Measurements from ENCODE around the gene LEF1. TPM values are rescaled to one million over a fixed set of nuclear protein-coding genes. Genes with fewer than 3 reads are reported as not detected.
A peak's percentile ranks its signal among the peaks of the same experiment; 100 is the strongest.

The LEF1 gene
- total RNA-seq, 2 experiments from 2014 or later, result 350 to 367 TPM

- peak overlapping the region; percentile 57 for H3K4me3 Mint-ChIP-seq
- CTCF ChIA-PET, result interaction anchor here (0.5 to 3.0 kb wide), 6 partner anchors 8 to 1665 kb away, joined by 3 to 12 read pairs (median 4); no protein-coding TSS in a partner anchor
- no peaks in the 10 kb centered on the region for H3K9me3 Mint-ChIP-seq
- H3K27ac Mint-ChIP-seq, result peak overlapping the region; percentile 99
- peaks cover 96% of the 10 kb centered on the region for H3K4me1 Mint-ChIP-seq (ENCODE audit: low read depth)
- peak; percentile 51 for DNase-seq
- intact Hi-C loops (cut with micrococcal nuclease), result loop anchor here (10.0 kb wide), 1 partner anchor 1291 kb away; the partner anchor contains the start of gene SEC24B
- H3K27me3 Mint-ChIP-seq (ENCODE audit: low read depth), result no peaks in the 10 kb centered on the region
- H3K36me3 Mint-ChIP-seq (ENCODE audit: low read depth), result peaks cover 80% of the 10 kb centered on the region
Measured at GRCh38 chr4:108143515-108143914, 25.2 kb downstream of the LEF1 start.

DNA sequence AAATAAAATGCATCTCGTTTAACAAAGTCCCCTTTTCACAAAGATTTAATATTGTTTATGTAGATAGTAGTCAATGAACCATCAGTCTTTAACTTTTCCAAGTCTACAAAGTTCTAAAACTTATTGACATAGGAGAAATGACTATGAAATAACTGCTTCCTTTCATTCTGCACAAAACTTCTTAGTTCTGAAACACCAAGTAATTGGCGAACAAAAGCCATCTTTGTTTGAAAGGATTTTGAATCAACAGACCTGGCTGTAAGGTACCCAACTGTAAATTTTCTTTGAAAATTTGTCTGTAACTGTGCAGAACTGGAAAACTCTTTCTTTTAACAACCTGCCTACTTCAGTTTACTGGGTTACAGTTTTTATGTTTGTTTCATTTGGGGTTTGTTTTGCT is 25.9 kb downstream of the LEF1 start:
- Mint-ChIP-seq H3K27me3 (ENCODE audit: low read depth) (no peaks in the 10 kb centered on the region), H3K27ac (peak overlapping the region; percentile 99), H3K4me1 (ENCODE audit: low read depth) (peaks cover 96% of the 10 kb centered on the region), H3K4me3 (peak overlapping the region; percentile 57), H3K36me3 (ENCODE audit: low read depth) (peaks cover 79% of the 10 kb centered on the region), H3K9me3 (no peaks in the 10 kb centered on the region)
- CTCF ChIA-PET, result interaction anchor here (1.3 to 5.9 kb wide), 5 partner anchors 9 to 40 kb away, joined by 3 to 28 read pairs (median 5); no protein-coding TSS in a partner anchor
- intact Hi-C loops (cut with micrococcal nuclease), result loop anchor here (10.0 kb wide), 1 partner anchor 1292 kb away; the partner anchor contains the start of gene SEC24B
- DNase-seq, result no peak

GRCh38 chr4:108141213-108141950 is 27.4 kb downstream of the LEF1 start:
- Mint-ChIP-seq H3K4me1 (ENCODE audit: low read depth) (peaks cover 89% of the 10 kb centered on the region), H3K27me3 (ENCODE audit: low read depth) (no peaks in the 10 kb centered on the region), H3K27ac (peak overlapping the region; percentile 99), H3K9me3 (no peaks in the 10 kb centered on the region), H3K36me3 (ENCODE audit: low read depth) (peaks cover 69% of the 10 kb centered on the region), H3K4me3 (peak overlapping the region; percentile 77)
- intact Hi-C loops (cut with micrococcal nuclease), result loop anchor here (1.0 to 10.0 kb wide), 5 partner anchors 15 to 1293 kb away; partner anchors contain the start of genes RPL34 and SEC24B
- CTCF ChIA-PET, result interaction anchor here (0.9 to 5.9 kb wide), 5 partner anchors 9 to 111 kb away, joined by 3 to 28 read pairs (median 5); no protein-coding TSS in a partner anchor
- peak; percentile 72 for DNase-seq

DNA sequence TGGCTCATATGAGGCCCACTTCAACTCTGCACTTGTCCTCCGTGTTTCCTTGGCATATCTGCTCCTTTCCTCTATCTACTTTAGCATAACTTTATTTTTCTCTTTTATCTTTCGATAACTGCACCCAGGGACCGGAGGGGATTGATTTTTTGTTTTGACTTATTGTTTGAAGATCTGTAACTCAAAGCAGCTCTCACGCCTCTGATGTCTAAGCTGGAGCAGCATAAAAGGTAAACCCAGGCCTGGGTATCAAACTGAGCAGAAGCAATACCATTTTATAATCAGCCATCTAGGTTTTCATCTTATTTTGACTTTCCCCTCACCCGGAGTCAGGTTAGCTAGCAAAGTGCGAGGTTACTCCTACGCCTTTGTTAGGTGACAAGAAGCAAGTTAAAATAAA is 28.4 kb downstream of the LEF1 start:
- Mint-ChIP-seq H3K9me3 (no peaks in the 10 kb centered on the region), H3K27me3 (ENCODE audit: low read depth) (no peaks in the 10 kb centered on the region), H3K4me3 (peak overlapping the region; percentile 77), H3K27ac (peak overlapping the region; percentile 99), H3K36me3 (ENCODE audit: low read depth) (peaks cover 65% of the 10 kb centered on the region), H3K4me1 (ENCODE audit: low read depth) (peaks cover 89% of the 10 kb centered on the region)
- intact Hi-C loops (cut with micrococcal nuclease), result loop anchor here (1.0 to 10.0 kb wide), 4 partner anchors 16 to 1294 kb away; partner anchors contain the start of gene SEC24B
- DNase-seq, result no peak
- CTCF ChIA-PET, result interaction anchor here (0.5 to 5.9 kb wide), 9 partner anchors 9 to 432 kb away, joined by 3 to 28 read pairs (median 4); no protein-coding TSS in a partner anchor

DNA sequence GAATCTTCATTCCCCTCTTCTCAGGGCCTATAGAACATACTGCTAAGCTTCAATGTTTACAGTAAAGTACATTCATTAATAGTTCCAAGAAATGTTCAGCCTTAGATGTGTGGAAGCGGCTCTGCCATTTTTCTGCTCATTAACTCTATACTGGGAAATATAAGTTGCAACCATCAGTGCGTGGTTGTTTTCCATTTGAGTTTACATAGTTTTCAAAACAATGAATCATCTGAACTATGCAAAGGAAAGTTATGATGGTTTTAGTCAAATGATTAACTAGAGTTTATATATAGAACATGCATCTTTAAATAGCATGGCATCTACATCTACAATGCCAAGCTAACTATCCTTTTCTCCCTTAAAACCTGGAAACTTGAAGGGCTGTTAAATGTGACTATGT is 29.6 kb downstream of the LEF1 start:
- H3K4me3 Mint-ChIP-seq, result peak overlapping the region; percentile 72
- no peak for DNase-seq
- H3K9me3 Mint-ChIP-seq, result no peaks in the 10 kb centered on the region
- peaks cover 69% of the 10 kb centered on the region for H3K36me3 Mint-ChIP-seq (ENCODE audit: low read depth)
- H3K27ac Mint-ChIP-seq, result peak overlapping the region; percentile 99
- no peaks in the 10 kb centered on the region for H3K27me3 Mint-ChIP-seq (ENCODE audit: low read depth)
- H3K4me1 Mint-ChIP-seq (ENCODE audit: low read depth), result peaks cover 89% of the 10 kb centered on the region
- CTCF ChIA-PET, result interaction anchor here (0.6 to 5.9 kb wide), 12 partner anchors 18 to 423 kb away, joined by 3 to 28 read pairs (median 4); partner anchors contain the start of gene LEF1
- intact Hi-C loops (cut with micrococcal nuclease), result loop anchor here (1.0 kb wide), 3 partner anchors 9 to 39 kb away; no protein-coding TSS in a partner anchor

GRCh38 chr4:108135549-108136209 is 33.1 kb downstream of the LEF1 start:
- intact Hi-C loops (cut with micrococcal nuclease), result loop anchor here (1.0 kb wide), 1 partner anchor 8 kb away; no protein-coding TSS in a partner anchor
- CTCF ChIA-PET, result interaction anchor here (1.4 kb wide), 1 partner anchor 10 kb away, joined by 6 read pairs; no protein-coding TSS in a partner anchor
- Mint-ChIP-seq H3K27me3 (ENCODE audit: low read depth) (no peaks in the 10 kb centered on the region), H3K4me1 (ENCODE audit: low read depth) (peaks cover 88% of the 10 kb centered on the region), H3K36me3 (ENCODE audit: low read depth) (peaks cover 68% of the 10 kb centered on the region), H3K9me3 (no peaks in the 10 kb centered on the region), H3K4me3 (peak overlapping the region; percentile 65), H3K27ac (peak overlapping the region; percentile 92)
- no peak for DNase-seq

DNA sequence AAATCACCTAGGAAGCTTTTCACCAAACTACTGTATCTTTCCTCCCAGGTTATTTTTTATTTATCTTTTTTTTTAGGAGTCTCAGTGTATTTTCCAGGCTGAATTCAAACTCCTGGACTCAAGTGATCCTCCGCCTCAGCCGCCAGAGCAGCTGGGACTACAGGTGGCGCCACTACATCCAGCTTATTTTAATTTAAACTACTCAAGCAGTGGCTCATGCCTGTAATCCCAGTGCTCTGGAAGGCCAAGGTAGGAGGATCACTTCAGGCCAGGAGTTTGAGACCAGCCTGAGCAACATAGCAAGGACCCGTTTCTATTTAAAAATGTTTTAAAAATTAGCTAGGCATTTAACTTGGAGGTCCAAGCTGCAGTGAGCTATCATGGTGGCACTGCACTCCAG is 37.8 kb downstream of the LEF1 start:
- H3K27ac Mint-ChIP-seq, result peak overlapping the region; percentile 92
- peaks cover 76% of the 10 kb centered on the region for H3K36me3 Mint-ChIP-seq (ENCODE audit: low read depth)
- DNase-seq, result no peak
- peaks cover 92% of the 10 kb centered on the region for H3K4me1 Mint-ChIP-seq (ENCODE audit: low read depth)
- no peak overlapping the region for H3K4me3 Mint-ChIP-seq
- intact Hi-C loops (cut with micrococcal nuclease), result no loop called here
- no peaks in the 10 kb centered on the region for H3K9me3 Mint-ChIP-seq
- CTCF ChIA-PET, result interaction anchor here (0.6 to 4.1 kb wide), 12 partner anchors 8 to 442 kb away, joined by 3 to 17 read pairs (median 4); no protein-coding TSS in a partner anchor
- H3K27me3 Mint-ChIP-seq (ENCODE audit: low read depth), result no peaks in the 10 kb centered on the region

- no peak for DNase-seq
- peak overlapping the region; percentile 92 for H3K27ac Mint-ChIP-seq
- peaks cover 76% of the 10 kb centered on the region for H3K36me3 Mint-ChIP-seq (ENCODE audit: low read depth)
- peaks cover 3% of the 10 kb centered on the region for H3K9me3 Mint-ChIP-seq
- intact Hi-C loops (cut with micrococcal nuclease), result loop anchor here (1.0 to 5.0 kb wide), 2 partner anchors 8 to 47 kb away; no protein-coding TSS in a partner anchor
- no peak overlapping the region for H3K4me3 Mint-ChIP-seq
- CTCF ChIA-PET, result interaction anchor here (2.0 to 4.1 kb wide), 2 partner anchors 8 to 13 kb away, joined by 5 to 17 read pairs; no protein-coding TSS in a partner anchor
- H3K27me3 Mint-ChIP-seq (ENCODE audit: low read depth), result no peaks in the 10 kb centered on the region
- peaks cover 90% of the 10 kb centered on the region for H3K4me1 Mint-ChIP-seq (ENCODE audit: low read depth)
Measured at GRCh38 chr4:108129196-108129595, 39.5 kb downstream of the LEF1 start.

DNA sequence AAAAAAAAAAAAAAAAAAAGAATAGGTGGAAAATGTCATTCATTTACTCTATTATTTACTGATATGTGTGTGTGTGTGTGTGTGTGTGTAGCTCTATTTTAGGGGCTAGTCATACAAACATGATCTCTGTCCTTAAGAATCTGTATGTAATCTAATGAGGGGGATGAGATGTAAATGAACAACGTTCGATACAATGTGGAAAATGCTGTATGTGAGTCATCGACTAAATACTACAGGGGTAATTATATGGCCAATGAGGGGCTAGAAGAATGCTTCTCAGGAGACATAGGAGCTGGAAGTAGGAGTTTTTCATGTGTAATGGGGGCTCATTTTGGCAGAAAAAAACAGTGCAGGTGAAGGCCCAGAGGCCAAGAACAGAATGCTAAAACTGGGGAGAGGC is 41.9 kb downstream of the LEF1 start:
- intact Hi-C loops (cut with micrococcal nuclease), result loop anchor here (1.0 to 5.0 kb wide), 2 partner anchors 8 to 45 kb away; no protein-coding TSS in a partner anchor
- H3K9me3 Mint-ChIP-seq, result peaks cover 3% of the 10 kb centered on the region
- peak overlapping the region; percentile 92 for H3K27ac Mint-ChIP-seq
- CTCF ChIA-PET, result interaction anchor here (0.9 kb wide), 1 partner anchor 81 kb away, joined by 3 read pairs; no protein-coding TSS in a partner anchor
- no peaks in the 10 kb centered on the region for H3K27me3 Mint-ChIP-seq (ENCODE audit: low read depth)
- peaks cover 82% of the 10 kb centered on the region for H3K4me1 Mint-ChIP-seq (ENCODE audit: low read depth)
- DNase-seq, result no peak
- H3K4me3 Mint-ChIP-seq, result peak overlapping the region; percentile 10
- peaks cover 68% of the 10 kb centered on the region for H3K36me3 Mint-ChIP-seq (ENCODE audit: low read depth)

GRCh38 chr4:108120789-108121188 is 47.9 kb downstream of the LEF1 start:
- H3K9me3 Mint-ChIP-seq, result peaks cover 3% of the 10 kb centered on the region
- DNase-seq, result no peak
- CTCF ChIA-PET, result interaction anchor here (0.6 to 3.1 kb wide), 4 partner anchors 10 to 471 kb away, joined by 4 to 10 read pairs (median 4); no protein-coding TSS in a partner anchor
- intact Hi-C loops (cut with micrococcal nuclease), result loop anchor here (1.0 kb wide), 1 partner anchor 9 kb away; no protein-coding TSS in a partner anchor
- H3K4me3 Mint-ChIP-seq, result peak overlapping the region; percentile 25
- peak overlapping the region; percentile 77 for H3K27ac Mint-ChIP-seq
- peaks cover 52% of the 10 kb centered on the region for H3K36me3 Mint-ChIP-seq (ENCODE audit: low read depth)
- H3K27me3 Mint-ChIP-seq (ENCODE audit: low read depth), result no peaks in the 10 kb centered on the region
- peaks cover 87% of the 10 kb centered on the region for H3K4me1 Mint-ChIP-seq (ENCODE audit: low read depth)

DNA sequence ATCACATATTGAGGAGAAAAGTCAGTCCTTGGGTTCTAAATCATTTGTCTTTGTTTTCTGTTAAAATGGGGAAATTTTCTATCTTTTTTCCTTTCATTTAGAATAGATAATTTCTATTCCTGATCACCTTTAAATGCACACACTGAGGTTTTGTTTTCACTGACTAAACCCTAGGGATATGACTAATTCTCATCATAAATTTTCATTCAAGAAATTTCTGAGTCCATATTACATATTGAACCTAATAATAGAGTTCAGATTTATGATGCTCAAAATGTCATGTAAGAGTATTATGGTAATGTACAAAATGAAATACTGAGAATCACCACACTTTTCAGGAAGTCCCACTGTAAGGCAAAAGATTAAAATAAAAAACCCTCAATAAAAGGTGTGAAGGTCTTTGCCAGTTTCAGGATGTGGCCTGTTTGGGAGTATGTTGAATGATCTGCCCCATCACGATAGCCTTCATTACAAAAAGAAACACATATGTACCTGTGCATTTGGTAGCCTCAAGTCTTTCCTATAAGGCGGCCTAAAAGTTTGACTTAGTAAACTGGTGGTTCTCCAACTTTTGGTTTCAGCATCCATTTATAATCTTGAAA is 49.4 kb downstream of the LEF1 start:
- intact Hi-C loops (cut with micrococcal nuclease), result loop anchor here (1.0 to 2.0 kb wide), 3 partner anchors 20 to 236 kb away; no protein-coding TSS in a partner anchor
- Mint-ChIP-seq H3K4me3 (peak overlapping the region; percentile 50), H3K27me3 (ENCODE audit: low read depth) (no peaks in the 10 kb centered on the region), H3K9me3 (no peaks in the 10 kb centered on the region), H3K4me1 (ENCODE audit: low read depth) (peaks cover 89% of the 10 kb centered on the region), H3K36me3 (ENCODE audit: low read depth) (peaks cover 52% of the 10 kb centered on the region), H3K27ac (peak overlapping the region; percentile 96)
- CTCF ChIA-PET, result interaction anchor here (0.7 to 4.3 kb wide), 11 partner anchors 10 to 92 kb away, joined by 3 to 28 read pairs (median 4); no protein-coding TSS in a partner anchor
- no peak for DNase-seq
